Measurements from ENCODE around the gene CELF5.
"Not testable (repeated sequence)": the region's sequence is repeated elsewhere in the genome, so short reads cannot be mapped to it uniquely, and the experiment has no call there.

The CELF5 gene

GRCh38 chr19:3204646-3205275, 19.7 kb upstream of the CELF5 start:
- in situ Hi-C loops (cut with MboI; ENCODE audit: low pct_unique_long_range_greater_than_20kb, low sequenced_read_pairs) = no loop called here
- no peak for DNase-seq

- in situ Hi-C loops (cut with MboI; ENCODE audit: low pct_unique_long_range_greater_than_20kb, low sequenced_read_pairs) = no loop called here
- DNase-seq = no peak
Observed at GRCh38 chr19:3206216-3206953, 18.1 kb upstream of the CELF5 start.

GRCh38 chr19:3207461-3208242, 16.8 kb upstream of the CELF5 start:
- no peak for DNase-seq
- in situ Hi-C loops (cut with MboI; ENCODE audit: low pct_unique_long_range_greater_than_20kb, low sequenced_read_pairs) = no loop called here

DNA sequence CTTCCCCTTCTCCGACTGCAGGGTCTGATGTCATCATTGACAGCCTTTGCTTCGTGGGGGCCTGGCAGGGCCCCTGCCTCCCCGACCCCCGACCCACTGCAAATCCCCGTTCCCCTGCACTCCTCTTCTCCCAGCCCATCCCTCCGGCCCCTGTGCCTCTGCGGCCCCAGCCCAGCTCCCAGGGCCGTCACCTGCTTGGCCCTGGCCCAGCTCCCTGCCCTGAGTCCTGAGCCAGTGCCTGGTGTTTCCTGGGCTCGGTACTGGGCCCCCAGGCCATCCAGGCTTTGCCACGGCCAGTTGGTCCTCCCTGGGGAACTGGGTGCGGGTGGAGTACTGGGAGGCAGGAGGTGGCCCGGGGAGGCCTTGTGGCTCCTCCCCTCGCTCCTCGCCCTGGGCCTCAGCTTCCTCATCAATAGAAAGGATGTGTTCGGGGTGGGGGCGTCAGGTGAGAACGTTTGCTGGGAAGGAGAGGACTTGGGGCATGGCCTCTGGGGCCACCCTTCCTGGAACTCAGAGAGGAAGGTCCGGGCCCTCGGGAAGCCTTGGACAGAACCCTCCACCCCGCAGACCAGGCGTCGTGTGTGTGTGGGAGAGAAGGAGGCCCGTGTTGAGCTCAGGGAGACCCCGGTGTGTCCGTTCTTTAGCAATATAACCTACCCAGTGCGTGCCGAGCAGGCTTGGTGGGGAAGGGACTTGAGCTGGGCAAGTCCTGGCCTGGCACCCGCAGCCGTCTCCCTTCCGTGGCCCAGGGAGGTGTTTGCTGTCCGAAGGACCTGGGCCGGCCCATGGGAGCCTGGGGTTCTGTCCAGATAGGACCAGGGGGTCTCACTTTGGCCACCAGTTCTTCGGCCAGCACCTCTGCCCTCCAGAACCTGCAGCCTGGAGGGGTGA, 15.9 kb upstream of the CELF5 start:
- in situ Hi-C loops (cut with MboI; ENCODE audit: low pct_unique_long_range_greater_than_20kb, low sequenced_read_pairs) = no loop called here
- DNase-seq = no peak

GRCh38 chr19:3210347-3211017, 14.0 kb upstream of the CELF5 start:
- in situ Hi-C loops (cut with MboI; ENCODE audit: low pct_unique_long_range_greater_than_20kb, low sequenced_read_pairs) = no loop called here
- peak; percentile 59 for DNase-seq

GRCh38 chr19:3211191-3211590, 13.3 kb upstream of the CELF5 start:
- in situ Hi-C loops (cut with MboI; ENCODE audit: low pct_unique_long_range_greater_than_20kb, low sequenced_read_pairs) = no loop called here
- no peak for DNase-seq

DNA sequence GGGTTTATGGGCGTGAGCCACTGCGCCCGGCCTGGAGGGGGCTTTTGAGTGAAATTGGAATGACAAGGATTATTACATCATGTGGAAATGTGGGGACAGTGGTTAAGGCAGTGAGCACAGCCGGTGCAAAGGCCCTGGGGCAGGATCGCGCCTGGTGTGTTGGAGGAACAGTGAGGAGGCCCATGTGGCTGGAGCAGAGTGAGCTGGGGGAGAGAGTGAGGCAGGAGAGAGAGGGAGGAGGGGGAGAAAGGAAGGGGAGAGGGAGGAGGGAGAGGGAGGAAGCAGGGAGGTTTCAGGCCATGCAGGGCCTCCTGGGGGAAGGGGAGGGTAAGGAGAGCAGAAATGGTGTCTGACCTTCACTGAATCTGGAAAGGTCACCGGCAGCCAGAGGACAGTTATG, 11.3 kb upstream of the CELF5 start:
- in situ Hi-C loops (cut with MboI; ENCODE audit: low pct_unique_long_range_greater_than_20kb, low sequenced_read_pairs) = no loop called here
- no peak for DNase-seq

DNA sequence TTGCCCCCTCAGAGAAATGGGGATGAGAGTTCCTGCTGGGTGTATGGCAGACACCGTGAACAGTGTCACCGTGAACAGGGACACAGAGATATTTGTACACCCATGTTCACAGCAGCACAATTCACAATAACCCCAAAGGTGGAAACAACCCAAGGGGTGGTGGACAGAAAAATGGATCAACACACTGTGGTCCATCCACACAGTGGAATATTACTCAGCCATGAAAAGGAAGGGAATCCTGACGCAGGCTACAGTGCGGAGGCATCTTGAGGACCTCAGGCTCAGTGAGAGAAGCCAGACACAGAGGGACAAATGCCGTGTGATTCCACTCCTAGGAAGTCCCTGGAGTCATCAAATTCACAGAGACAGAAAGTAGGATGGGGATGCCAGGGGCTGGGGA, 7.6 kb upstream of the CELF5 start:
- DNase-seq = no peak
- in situ Hi-C loops (cut with MboI; ENCODE audit: low pct_unique_long_range_greater_than_20kb, low sequenced_read_pairs) = no loop called here

DNA sequence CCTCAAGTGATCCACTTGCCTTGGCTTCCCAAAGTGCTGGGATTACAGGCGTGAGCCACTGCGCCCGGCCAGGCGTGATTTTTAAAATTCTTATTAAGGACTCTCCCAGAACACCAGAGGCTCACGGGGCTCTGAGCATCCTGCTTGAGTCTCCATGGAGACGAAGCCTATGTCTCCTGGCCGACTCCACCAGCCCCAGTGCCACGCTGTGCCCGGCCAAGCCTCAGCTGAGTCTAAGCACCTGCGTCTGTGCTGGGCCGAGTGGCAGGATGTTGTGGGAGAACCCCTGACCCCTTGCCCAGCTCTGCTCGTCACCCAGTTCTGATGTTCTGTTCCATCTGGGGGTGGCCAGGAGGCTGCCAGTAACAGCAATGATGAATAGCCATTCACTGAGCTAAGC, 3.9 kb upstream of the CELF5 start:
- in situ Hi-C loops (cut with MboI; ENCODE audit: low pct_unique_long_range_greater_than_20kb, low sequenced_read_pairs) = no loop called here
- DNase-seq = no peak

DNA sequence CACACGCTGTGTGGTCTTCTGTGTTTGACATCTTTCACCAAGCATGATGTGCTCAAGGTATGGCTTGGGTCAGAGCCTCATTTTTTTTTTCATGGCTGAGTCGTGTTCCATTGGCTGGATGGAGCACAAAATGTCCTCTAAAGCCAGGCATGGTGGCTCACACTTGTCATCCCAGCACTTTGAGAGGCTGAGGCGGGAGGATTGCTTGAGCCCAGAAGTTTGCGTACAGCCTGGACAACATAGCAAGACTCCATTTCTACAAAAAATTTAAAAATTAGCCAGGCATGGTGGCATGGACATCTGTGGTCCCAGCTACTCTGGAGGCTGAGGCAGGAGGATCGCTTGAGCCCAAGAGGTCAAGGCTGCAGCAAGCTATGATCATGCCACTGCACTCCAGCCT, 2.9 kb upstream of the CELF5 start:
- DNase-seq; in situ Hi-C loops (cut with MboI; ENCODE audit: low pct_unique_long_range_greater_than_20kb, low sequenced_read_pairs): not testable (repeated sequence)

DNA sequence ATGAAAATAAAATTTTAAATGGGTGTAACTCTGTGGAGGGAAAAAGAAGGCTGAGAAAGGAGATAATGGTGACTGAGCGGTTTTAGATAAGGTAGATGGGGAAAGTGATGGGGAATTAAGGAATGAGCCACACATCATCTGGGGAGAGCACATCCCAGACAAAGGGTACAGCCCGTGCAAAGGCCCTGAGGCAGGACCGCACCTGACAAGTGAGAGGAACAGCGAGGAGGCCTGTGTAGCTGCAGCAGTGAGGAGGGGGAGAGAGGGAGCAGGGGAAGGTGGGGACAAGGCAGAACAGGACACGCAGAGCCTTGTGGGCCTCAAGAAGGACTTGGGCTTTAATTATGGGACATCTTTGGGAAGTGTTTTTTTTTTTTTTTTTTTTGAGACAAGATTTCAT, 1.8 kb upstream of the CELF5 start:
- DNase-seq = no peak
- in situ Hi-C loops (cut with MboI; ENCODE audit: low pct_unique_long_range_greater_than_20kb, low sequenced_read_pairs) = no loop called here

DNA sequence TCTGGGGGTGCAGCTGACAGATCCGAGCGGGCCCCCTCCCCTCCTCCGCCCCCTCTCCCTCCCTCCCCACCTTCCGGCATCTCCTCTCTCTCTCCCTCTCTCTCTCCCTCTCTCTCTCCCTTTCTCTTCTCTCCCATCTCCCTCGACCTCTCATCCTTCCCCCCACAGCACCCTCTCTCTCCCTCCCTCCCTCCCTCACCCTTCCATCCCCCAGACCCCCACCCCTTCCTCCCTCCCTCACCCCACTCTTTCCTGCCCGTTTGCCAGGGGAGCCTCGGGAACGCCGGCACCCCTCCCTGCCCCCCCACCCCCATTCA, 666 bp downstream of the CELF5 start:
- in situ Hi-C loops (cut with MboI; ENCODE audit: low pct_unique_long_range_greater_than_20kb, low sequenced_read_pairs) = no loop called here
- no peak for DNase-seq

GRCh38 chr19:3225677-3226093, 1.2 kb downstream of the CELF5 start:
- in situ Hi-C loops (cut with MboI; ENCODE audit: low pct_unique_long_range_greater_than_20kb, low sequenced_read_pairs) = no loop called here
- DNase-seq = no peak

DNA sequence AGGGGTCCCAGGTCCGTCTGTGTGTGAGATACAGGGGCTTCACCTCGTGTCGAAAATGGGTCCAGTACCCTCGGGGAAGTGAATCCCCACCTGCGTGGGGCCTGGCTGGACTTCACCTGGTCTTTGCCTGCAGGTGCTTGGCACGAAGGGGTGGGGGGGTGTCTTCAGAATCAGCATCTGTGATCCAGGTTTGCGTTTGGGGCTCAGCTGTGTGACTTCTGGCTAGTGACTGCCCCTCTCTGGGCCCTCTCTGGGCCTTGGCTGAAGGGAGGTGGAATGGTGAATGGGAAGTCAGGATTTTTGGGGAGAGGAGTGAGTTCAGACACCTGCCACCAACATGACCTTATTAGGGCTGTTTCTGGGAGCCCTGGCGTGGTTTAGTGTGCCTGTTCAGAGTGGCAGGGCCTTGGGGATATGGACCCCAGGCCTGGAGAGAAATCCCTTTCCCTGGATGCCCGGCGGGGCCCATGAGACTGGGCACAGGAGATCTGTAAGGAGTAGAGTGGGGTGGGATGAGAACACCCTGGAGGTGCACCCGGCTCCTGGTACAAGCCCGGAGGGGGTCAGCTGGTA, 2.7 kb downstream of the CELF5 start:
- no peak for DNase-seq
- in situ Hi-C loops (cut with MboI; ENCODE audit: low pct_unique_long_range_greater_than_20kb, low sequenced_read_pairs) = no loop called here

DNA sequence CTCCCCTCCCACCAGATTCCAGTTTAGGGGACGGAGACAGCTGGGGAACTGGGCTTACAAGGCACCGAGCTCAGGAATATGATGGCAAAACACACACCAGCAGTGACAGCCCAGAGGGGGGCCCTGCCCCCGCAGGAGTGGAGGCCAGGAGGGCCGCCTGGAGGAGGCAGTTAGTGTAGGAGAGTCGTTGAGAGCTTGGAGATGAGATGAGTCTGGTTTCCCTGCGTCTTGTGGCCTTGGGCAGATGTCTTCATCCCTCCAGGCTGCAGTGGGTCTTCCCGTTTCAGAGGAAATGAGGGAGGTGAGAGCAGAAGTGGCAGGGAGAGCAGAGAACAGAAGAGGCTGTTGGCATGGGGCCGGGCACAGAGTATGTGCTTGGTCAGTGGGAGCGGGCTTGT, 4.9 kb downstream of the CELF5 start:
- DNase-seq = no peak
- in situ Hi-C loops (cut with MboI; ENCODE audit: low pct_unique_long_range_greater_than_20kb, low sequenced_read_pairs) = no loop called here

DNA sequence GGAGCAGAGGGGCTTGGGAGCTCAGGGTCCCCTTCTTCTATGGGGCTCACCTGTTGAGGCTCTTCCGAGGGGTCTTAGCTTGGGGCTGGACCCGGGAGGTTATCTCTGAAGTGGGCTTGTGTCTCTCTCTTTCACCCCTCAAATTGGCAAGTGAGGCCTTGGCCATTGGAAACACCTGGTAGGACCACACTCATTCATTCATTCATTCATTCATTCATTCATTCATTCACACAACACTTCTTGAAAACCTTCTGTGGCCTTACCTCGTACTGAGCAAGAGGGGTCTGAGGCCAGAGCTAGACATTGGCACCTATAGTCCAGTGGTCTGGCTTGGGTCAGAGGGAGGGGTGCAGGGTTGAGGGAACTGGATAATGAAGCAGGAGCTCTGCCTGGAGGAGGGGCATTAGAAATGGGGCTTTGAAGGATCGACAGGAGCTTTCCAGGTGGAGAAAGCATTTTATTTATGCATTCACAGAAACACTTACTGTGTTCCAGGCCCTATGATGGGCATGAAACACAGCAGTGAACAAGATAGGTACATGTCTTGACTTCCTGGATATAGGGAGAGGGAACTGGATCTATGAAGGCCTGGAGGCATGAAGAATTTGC, 5.5 kb downstream of the CELF5 start:
- in situ Hi-C loops (cut with MboI; ENCODE audit: low pct_unique_long_range_greater_than_20kb, low sequenced_read_pairs) = no loop called here
- DNase-seq = no peak

- in situ Hi-C loops (cut with MboI; ENCODE audit: low pct_unique_long_range_greater_than_20kb, low sequenced_read_pairs) = no loop called here
- no peak for DNase-seq
Observed at GRCh38 chr19:3231288-3231687, 6.8 kb downstream of the CELF5 start.

- in situ Hi-C loops (cut with MboI; ENCODE audit: low pct_unique_long_range_greater_than_20kb, low sequenced_read_pairs) = no loop called here
Observed at GRCh38 chr19:3233116-3233515, 8.7 kb downstream of the CELF5 start.

More at GRCh38 chr19:3233116-3233515, 8.7 kb downstream of the CELF5 start:
- no peak for DNase-seq
